AG10803 (cell line): ENCODE results near the gene FBXO33.
A peak's percentile ranks its signal among the peaks of the same experiment; 100 is the strongest.

ENCODE experiments used
- DNase-seq: peaks from one replicate; pipeline ENCODE4 v3.0.0; 2010; ENCODE audit warnings: low read depth
- H3K4me3 ChIP-seq: 2 replicates; pipeline ENCODE4 v1.5.1; 2011; ENCODE audit warnings: mild to moderate bottlenecking, low read length, control low read depth
- CTCF ChIP-seq: conservative IDR thresholded peaks from 2 replicates; pipeline ENCODE4 v1.5.1; 2011; ENCODE audit warnings: mild to moderate bottlenecking, low read length, control low read depth, inconsistent platforms

FBXO33 gene

GRCh38 chr14:39432179-39432618, at the start of gene FBXO33:
Gene FBXO33, minus strand, starts transcription at chr14:39432433. Its CDS starts 271 bp downstream, at chr14:39432162.
- H3K4me3 ChIP-seq, result peak within 1 kb of the TSS; percentile 91
- DNase-seq, result peak; percentile 97
- TF ChIP-seq CTCF, result no peak

- H3K4me3 ChIP-seq, result no peak overlapping the region
- no peak for TF ChIP-seq CTCF
- no peak for DNase-seq
These were observed 42.2 kb upstream of the FBXO33 start for GRCh38 chr14:39474416-39474911.

- TF ChIP-seq CTCF, result no peak
- no peak for DNase-seq
- no peak overlapping the region for H3K4me3 ChIP-seq
These were observed 39.8 kb upstream of the FBXO33 start for GRCh38 chr14:39472078-39472477.

- DNase-seq, result peak; percentile 2
- TF ChIP-seq CTCF, result peak; percentile 20; the same call in 1 of the 2 replicates
- H3K4me3 ChIP-seq, result no peak overlapping the region
These were observed 37.0 kb upstream of the FBXO33 start for GRCh38 chr14:39469094-39469710.

GRCh38 chr14:39467889-39468524, 35.8 kb upstream of the FBXO33 start:
- TF ChIP-seq CTCF, result peak; percentile 47
- H3K4me3 ChIP-seq, result no peak overlapping the region
- DNase-seq, result peak; percentile 32

- DNase-seq, result no peak
- no peak overlapping the region for H3K4me3 ChIP-seq
- no peak for TF ChIP-seq CTCF
These were observed 27.7 kb upstream of the FBXO33 start for GRCh38 chr14:39459795-39460478.
